Ovary (tissue), 3 donors: ENCODE measurements around the gene CELA3A.

Experiments used
- CTCF ChIP-seq, 3 donors: fragments of 450-650 bp in 2 of 3; fragments of 200-600 bp in 1 of 3; IDR thresholded peaks; one replicate each; pipeline versions ENCODE4 v1.5.1 to v1.8.0; 2016 to 2022; ENCODE audit warnings: antibody characterized with exemption in 3 of 3, mild to moderate bottlenecking in 1 of 3
- EP300 ChIP-seq: sonication (generic); formaldehyde crosslinking; IDR thresholded peaks from one replicate; pipeline ENCODE4 v1.6.1; 2017; ENCODE audit warnings: antibody characterized with exemption
- POLR2A ChIP-seq: fragments of 450-650 bp; IDR thresholded peaks from one replicate; pipeline ENCODE4 v1.6.1; 2017; ENCODE audit warnings: antibody characterized with exemption, mild to moderate bottlenecking, moderate library complexity
- donor health status: DM: no; HTN: no; CAD: no.

GRCh38 chr1:22052115-22053016 lies 50.9 kb downstream of the CELA3A start, which contains the start of gene CDC42:
- TF ChIP-seq POLR2A (peak; percentile 98), EP300 (no peak), CTCF (IDR thresholded peaks at IDR 0.05) (no peak)
